K562 (cell line): ENCODE results near the gene BRINP1. TPM values are rescaled to one million over a fixed set of nuclear protein-coding genes. Genes with fewer than 3 reads are reported as not detected.

Experiments used
- ATAC-seq: fragments of 200-7000 bp; cut with Tn5 transposase; 3 replicates; pipeline ENCODE4 v1.9.1; 2020; ENCODE audit warnings: moderate library complexity
- BruUV-seq: library from RNA; stranded (reverse); fragments of 400-500 nt; replicated peaks from 2 replicates; lab custom pipeline; 2021; lab: Mats Ljungman, UMichigan
- CTCF ChIA-PET: fragments of 300-600 bp; formaldehyde crosslinking; extraction: SDS; loops from one replicate; lab custom pipeline; 2021; ENCODE audit warnings: low intra/inter-chr PET ratio; lab: Yijun Ruan, JAX
- POLR2A ChIA-PET: fragments of 300-600, 350-650 bp; sonication (Branson Sonifier 250); formaldehyde crosslinking; extraction: SDS; loops from one replicate; lab custom pipeline; 2021; ENCODE audit warnings: antibody characterized with exemption, inconsistent platforms; lab: Yijun Ruan, JAX
- DNase-seq, 4 experiments: peaks; one replicate each; pipeline versions ENCODE4 v3.0.0 to v3.0.0-alpha.2; 2011 to 2018; ENCODE audit warnings: low spot score in 3 of 4, mixed read lengths in 3 of 4; ENCODE audit errors: extremely low read depth in 1 of 4
- FAIRE-seq: peaks from 2 replicates; lab custom pipeline; 2011; peaks lifted over from hg19 to GRCh38; lab: Jason Lieb, UNC
- H2AFZ ChIP-seq: 2 replicates; pipeline ENCODE4 v1.6.0; 2011; ENCODE audit warnings: low read depth, low read length, control low read depth, inconsistent platforms
- H3K27ac ChIP-seq: fragments of 200-600 bp; 3 replicates; pipeline ENCODE4 v1.8.0; 2011; ENCODE audit warnings: low read depth, mild to moderate bottlenecking, control low read depth, inconsistent platforms, low read length, moderate library complexity, mixed read lengths; ENCODE audit errors: extremely low read depth
- H3K27me3 ChIP-seq, 2 experiments: fragments of 300-600 bp in 1 of 2; 2 replicates in 1 of 2; 3 replicates in 1 of 2; pipeline versions ENCODE4 v1.6.0 to v1.8.0; 2011; ENCODE audit warnings: inconsistent platforms in 2 of 2, low read length in 2 of 2, mild to moderate bottlenecking in 1 of 2, mixed read lengths in 1 of 2, moderate library complexity in 1 of 2; ENCODE audit not compliant: control insufficient read depth in 2 of 2, insufficient read depth in 2 of 2
- H3K36me3 ChIP-seq: fragments of 300-600 bp; 3 replicates; pipeline ENCODE4 v1.8.0; 2011; ENCODE audit warnings: mild to moderate bottlenecking, low read length, inconsistent platforms; ENCODE audit not compliant: control insufficient read depth, insufficient read depth
- H3K4me1 ChIP-seq, 2 experiments: fragments of 200-600 bp in 1 of 2; replicated peaks in 1 of 2; 2 replicates in 1 of 2; 3 replicates in 1 of 2; pipeline versions ENCODE4 v1.5.1 to v1.8.0; 2011; ENCODE audit warnings: inconsistent platforms in 2 of 2, low read length in 2 of 2, mild to moderate bottlenecking in 1 of 2, mixed read lengths in 1 of 2, moderate library complexity in 1 of 2; ENCODE audit not compliant: control insufficient read depth in 2 of 2, insufficient read depth in 2 of 2
- H3K4me2 ChIP-seq: 2 replicates; pipeline ENCODE4 v1.6.1; 2011; ENCODE audit warnings: low read length, control low read depth, inconsistent platforms, mixed read lengths; ENCODE audit not compliant: insufficient read depth
- H3K4me3 ChIP-seq: fragments of 200-600 bp; sonication (generic), shearing (Covaris generic); 2 replicates; pipeline ENCODE4 v1.5.1; 2016; ENCODE audit warnings: control low read depth, inconsistent platforms
- H3K79me2 ChIP-seq: fragments of 200-600 bp; 3 replicates; pipeline ENCODE4 v1.8.0; 2011; ENCODE audit warnings: low read length, inconsistent platforms; ENCODE audit not compliant: control insufficient read depth, insufficient read depth
- H3K9ac ChIP-seq, 2 experiments: 2 replicates each; pipeline versions ENCODE4 v1.6.0 to v1.6.1; 2011; ENCODE audit warnings: low read depth in 2 of 2, low read length in 2 of 2, control low read depth in 1 of 2, inconsistent platforms in 1 of 2, mild to moderate bottlenecking in 1 of 2, mixed read lengths in 1 of 2; ENCODE audit not compliant: insufficient read depth in 1 of 2
- H3K9me1 ChIP-seq: one replicate; pipeline ENCODE4 v1.6.0; 2011; ENCODE audit warnings: inconsistent platforms, mild to moderate bottlenecking, low read length, moderate library complexity; ENCODE audit not compliant: control insufficient read depth, insufficient read depth
- H3K9me3 ChIP-seq: replicated peaks from 2 replicates; pipeline ENCODE4 v1.5.1; 2011; ENCODE audit warnings: low read depth, low read length, inconsistent platforms; ENCODE audit not compliant: control insufficient read depth, insufficient read depth
- H4K20me1 ChIP-seq: replicated peaks from 2 replicates; pipeline ENCODE4 v1.6.1; 2011; ENCODE audit warnings: low read length, inconsistent platforms, mixed read lengths; ENCODE audit not compliant: control insufficient read depth, insufficient read depth
- EHMT2 ChIP-seq: fragments of 450-650 bp; IDR thresholded peaks from 2 replicates; pipeline ENCODE4 v1.6.1; 2018; ENCODE audit warnings: antibody characterized with exemption
- HMG20A ChIP-seq: fragments of 450-650 bp; formaldehyde crosslinking; conservative IDR thresholded peaks from 2 replicates; pipeline ENCODE4 v1.4.0; 2020; ENCODE audit warnings: mild to moderate bottlenecking, mixed read lengths
- HMGN3 ChIP-seq: IDR thresholded peaks from 2 replicates; pipeline ENCODE4 v1.6.1; 2011; ENCODE audit warnings: borderline replicate concordance, low read depth, mild to moderate bottlenecking, mixed read lengths, low read length; ENCODE audit not compliant: insufficient read length; ENCODE audit errors: extremely low read depth
- L3MBTL2 ChIP-seq: fragments of 450-650 bp; IDR thresholded peaks from 2 replicates; pipeline ENCODE4 v1.6.1; 2016; ENCODE audit warnings: mild to moderate bottlenecking, moderate library complexity
- MYC ChIP-seq, 2 experiments: fragments of 250-450 bp in 1 of 2; sonication (Bioruptor Pico) in 1 of 2; IDR thresholded peaks; 2 replicates each; pipeline versions ENCODE4 v1.5.1 to v1.6.1; 2012 to 2021; ENCODE audit warnings: low read depth in 2 of 2, borderline replicate concordance in 1 of 2, improper control_type of control experiment in 1 of 2, low read length in 1 of 2, mild to moderate bottlenecking in 1 of 2, moderate library complexity in 1 of 2
- PHF20 ChIP-seq: fragments of 450-650 bp; IDR thresholded peaks from 2 replicates; pipeline ENCODE4 v1.6.1; 2018; ENCODE audit not compliant: partially characterized antibody
- PURB ChIP-seq: sonication (generic); formaldehyde crosslinking; IDR thresholded peaks from 2 replicates; pipeline ENCODE4 v1.9.0; 2021; ENCODE audit warnings: low read depth, mild to moderate bottlenecking, missing genetic modification reagents
- SNRNP70 ChIP-seq: fragments of 200-400 bp; formaldehyde crosslinking; optimal IDR thresholded peaks from 2 replicates; pipeline ENCODE3; 2017; ENCODE audit warnings: low read depth, low read length
- ZNF431 ChIP-seq: sonication (generic); formaldehyde crosslinking; IDR thresholded peaks from 2 replicates; pipeline ENCODE4 v1.8.0; 2022; ENCODE audit warnings: mild to moderate bottlenecking, missing genetic modification reagents
- ZNF707 ChIP-seq: fragments of 250-450 bp; sonication (Bioruptor Pico); conservative IDR thresholded peaks from 2 replicates; pipeline ENCODE4 v1.8.0; 2022; ENCODE audit warnings: inconsistent platforms, mild to moderate bottlenecking, moderate library complexity
- ZZZ3 ChIP-seq: fragments of 450-650 bp; IDR thresholded peaks from 2 replicates; pipeline ENCODE4 v1.6.1; 2016; ENCODE audit warnings: antibody characterized with exemption, mild to moderate bottlenecking, moderate library complexity
- WGBS: fragments of 100-300 bp; shearing (Covaris generic); methylation state at CpG from one replicate; pipeline ENCODE4 v1.1.6; 2016; ENCODE audit warnings: low coverage, mixed read lengths; ENCODE audit not compliant: insufficient coverage; ENCODE audit errors: missing lambda C conversion rate; 5-methylcytosine and 5-hydroxymethylcytosine counted together
- in situ Hi-C: fragments of 300-500 bp; cut with MboI; formaldehyde crosslinking; loops from 4 replicates; pipeline ENCODE4 v1.15.0; 2018; ENCODE audit warnings: inconsistent platforms, mixed read lengths
- intact Hi-C: fragments of 100-400 bp; cut with micrococcal nuclease; formaldehyde crosslinking; loops from 2 replicates; pipeline ENCODE4 v1.14.2; 2022
- polyA plus RNA-seq, 8 experiments: library from polyadenylated mRNA; depleted of rRNA in 4 of 8; stranded (reverse) in 5 of 8; unstranded in 3 of 8; fragments of >200 nt; fragmentation: Nextera tagmentation in 2 of 8; fragmentation: Illumina TruSeq in 1 of 8; extraction: Ambion mirVana in 2 of 8; extraction: Trizol in 1 of 8; gene quantifications; 2 replicates each; pipeline versions ENCODE4 v1.2.1 to v1.2.3, GENCODE V29; 2011 to 2014; ENCODE audit warnings: inconsistent platforms in 1 of 8, missing spikeins in 1 of 8
- total RNA-seq, 7 experiments: library from RNA; depleted of rRNA in 6 of 7; stranded (reverse); fragments of >200 nt in 6 of 7; fragmentation: Illumina TruSeq in 2 of 7; extraction: Trizol in 2 of 7; gene quantifications; 2 replicates each; pipeline versions ENCODE4 v1.2.1 to v1.2.3, GENCODE V29; 2011 to 2021; ENCODE audit warnings: low replicate concordance in 1 of 7
- TF ChIP-seq, protein P1 (sequence below): fragments of 450-650 bp; formaldehyde crosslinking; conservative IDR thresholded peaks from 2 replicates; pipeline ENCODE4 v1.4.0; 2022; ENCODE audit warnings: mild to moderate bottlenecking, missing genetic modification characterization
- TF ChIP-seq, protein P2 (sequence below): sonication (generic); formaldehyde crosslinking; IDR thresholded peaks from 2 replicates; pipeline ENCODE4 v1.8.1; 2023; ENCODE audit warnings: mild to moderate bottlenecking, missing genetic modification reagents, moderate library complexity
- TF ChIP-seq, protein P3 (sequence below): IDR thresholded peaks from 2 replicates; pipeline ENCODE4 v1.6.1; 2012; ENCODE audit warnings: low read depth, low read length, improper control_type of control experiment, borderline replicate concordance

BRINP1 gene
- total and polyA plus RNA-seq, 9 of the 15 experiments (the other 6 are each of a cell fraction or from before 2014, with no cell fraction given), result not detected

DNA sequence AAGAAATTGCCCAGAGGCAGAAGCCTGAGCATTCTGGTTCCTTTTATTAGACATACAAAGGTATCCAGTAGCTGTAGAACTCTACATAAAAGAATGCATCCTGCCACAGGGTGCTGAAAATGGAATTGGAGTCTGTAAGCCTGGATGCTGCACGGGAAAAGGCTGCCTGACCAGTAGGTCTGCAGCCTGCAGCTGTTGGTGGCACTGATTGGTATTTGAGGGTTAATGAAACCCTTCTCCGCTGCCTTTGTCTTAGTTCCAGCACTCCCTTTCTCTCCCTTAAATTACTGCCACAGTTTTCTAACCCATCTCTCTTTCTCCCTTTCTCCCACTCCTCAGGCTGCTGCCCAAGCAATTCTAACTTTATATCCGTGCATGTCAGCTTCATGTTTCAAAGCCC lies 64.7 kb downstream of the BRINP1 start:
- H3K79me2 ChIP-seq, result no peaks in the 10 kb centered on the region
- H4K20me1 ChIP-seq, result no peaks in the 10 kb centered on the region
- POLR2A ChIA-PET, result no interaction called here
- CTCF ChIA-PET, result no interaction called here
- no peak overlapping the region for H3K4me3 ChIP-seq
- no peak overlapping the region for H3K9ac ChIP-seq
- H3K9me1 ChIP-seq, result no peaks in the 10 kb centered on the region
- H3K4me1 ChIP-seq, result no peaks in the 10 kb centered on the region
- no TSS peak for BruUV-seq
- DNase-seq, result no peak
- WGBS, result 0% methylated on average over 3 of the region's 3 CpGs
- no peak overlapping the region for H3K27ac ChIP-seq
- no peak overlapping the region for H3K4me2 ChIP-seq
- no peak overlapping the region for H2AFZ ChIP-seq
- in situ Hi-C loops, result no loop called here
- no peak for TF ChIP-seq MYC (IDR thresholded peaks at IDR 0.05; ENCODE audit: low read depth, low read length)
- no peak for TF ChIP-seq MYC (CRISPR knock-in tag; IDR thresholded peaks at IDR 0.05; ENCODE audit: borderline replicate concordance, low read depth)
- no peak for TF ChIP-seq PHF20
- no peak for TF ChIP-seq ZZZ3
- TF ChIP-seq HMG20A (CRISPR knock-in tag), result no peak
- no peak for TF ChIP-seq EHMT2
- TF ChIP-seq SNRNP70, result no peak
- no peak for TF ChIP-seq HMGN3
- TF ChIP-seq ZNF431 (CRISPR knock-in tag), result no peak
- no peak for TF ChIP-seq ZNF707 (CRISPR knock-in tag)
- TF ChIP-seq, protein P1, sequence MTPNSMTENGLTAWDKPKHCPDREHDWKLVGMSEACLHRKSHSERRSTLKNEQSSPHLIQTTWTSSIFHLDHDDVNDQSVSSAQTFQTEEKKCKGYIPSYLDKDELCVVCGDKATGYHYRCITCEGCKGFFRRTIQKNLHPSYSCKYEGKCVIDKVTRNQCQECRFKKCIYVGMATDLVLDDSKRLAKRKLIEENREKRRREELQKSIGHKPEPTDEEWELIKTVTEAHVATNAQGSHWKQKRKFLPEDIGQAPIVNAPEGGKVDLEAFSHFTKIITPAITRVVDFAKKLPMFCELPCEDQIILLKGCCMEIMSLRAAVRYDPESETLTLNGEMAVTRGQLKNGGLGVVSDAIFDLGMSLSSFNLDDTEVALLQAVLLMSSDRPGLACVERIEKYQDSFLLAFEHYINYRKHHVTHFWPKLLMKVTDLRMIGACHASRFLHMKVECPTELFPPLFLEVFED (CRISPR knock-in tag), result no peak
- TF ChIP-seq, protein P2, sequence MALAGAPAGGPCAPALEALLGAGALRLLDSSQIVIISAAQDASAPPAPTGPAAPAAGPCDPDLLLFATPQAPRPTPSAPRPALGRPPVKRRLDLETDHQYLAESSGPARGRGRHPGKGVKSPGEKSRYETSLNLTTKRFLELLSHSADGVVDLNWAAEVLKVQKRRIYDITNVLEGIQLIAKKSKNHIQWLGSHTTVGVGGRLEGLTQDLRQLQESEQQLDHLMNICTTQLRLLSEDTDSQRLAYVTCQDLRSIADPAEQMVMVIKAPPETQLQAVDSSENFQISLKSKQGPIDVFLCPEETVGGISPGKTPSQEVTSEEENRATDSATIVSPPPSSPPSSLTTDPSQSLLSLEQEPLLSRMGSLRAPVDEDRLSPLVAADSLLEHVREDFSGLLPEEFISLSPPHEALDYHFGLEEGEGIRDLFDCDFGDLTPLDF (CRISPR knock-in tag), result no peak
- no peak for TF ChIP-seq PURB
- TF ChIP-seq L3MBTL2, result no peak
- TF ChIP-seq, protein P3, sequence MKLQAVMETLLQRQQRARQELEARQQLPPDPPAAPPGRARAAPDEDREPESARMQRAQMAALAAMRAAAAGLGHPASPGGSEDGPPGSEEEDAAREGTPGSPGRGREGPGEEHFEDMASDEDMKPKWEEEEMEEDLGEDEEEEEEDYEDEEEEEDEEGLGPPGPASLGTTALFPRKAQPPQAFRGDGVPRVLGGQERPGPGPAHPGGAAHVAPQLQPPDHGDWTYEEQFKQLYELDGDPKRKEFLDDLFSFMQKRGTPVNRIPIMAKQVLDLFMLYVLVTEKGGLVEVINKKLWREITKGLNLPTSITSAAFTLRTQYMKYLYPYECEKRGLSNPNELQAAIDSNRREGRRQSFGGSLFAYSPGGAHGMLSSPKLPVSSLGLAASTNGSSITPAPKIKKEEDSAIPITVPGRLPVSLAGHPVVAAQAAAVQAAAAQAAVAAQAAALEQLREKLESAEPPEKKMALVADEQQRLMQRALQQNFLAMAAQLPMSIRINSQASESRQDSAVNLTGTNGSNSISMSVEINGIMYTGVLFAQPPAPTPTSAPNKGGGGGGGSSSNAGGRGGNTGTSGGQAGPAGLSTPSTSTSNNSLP, result no peak
- TF ChIP-seq, all 486 proteins: peak for 0
- Histone ChIP-seq H3K36me3 (no peaks in the 10 kb centered on the region), H3K27me3 (no peaks in the 10 kb centered on the region), H3K9me3 (0 out of 2 replicates have a peak, but pooled peaks cover 2% of the 10 kb centered on the region)
- intact Hi-C loops, result no loop called here
- FAIRE-seq, result no peak
- no peak for ATAC-seq
